B cell (primary cell): ENCODE results near the gene RASGEF1B. TPM values are rescaled to one million over a fixed set of nuclear protein-coding genes. Genes with fewer than 3 reads are reported as not detected.
A peak's percentile ranks its signal among the peaks of the same experiment; 100 is the strongest.

Source experiments
- ATAC-seq: fragments of 200-7000 bp; cut with Tn5 transposase; one replicate; pipeline ENCODE4 v1.10.0; 2021; ENCODE audit warnings: low read depth, mild to moderate bottlenecking, moderate number of reproducible peaks, moderate library complexity
- CTCF ChIA-PET: fragments of 350-600 bp; sonication (Branson Sonifier 250); formaldehyde crosslinking; loops from one replicate; lab custom pipeline; 2021; ENCODE audit warnings: antibody characterized with exemption, inconsistent platforms; lab: Charles Lee
- POLR2A ChIA-PET: fragments of 350-600 bp; sonication (Branson Sonifier 250); formaldehyde crosslinking; loops from one replicate; lab custom pipeline; 2021; ENCODE audit warnings: antibody characterized with exemption; lab: Charles Lee
- DNase-seq: peaks from one replicate; pipeline ENCODE4 v3.0.0; 2013
- H2AFZ ChIP-seq: 2 replicates; pipeline ENCODE4 v1.6.1; 2012; ENCODE audit warnings: mild to moderate bottlenecking, low read depth, low read length; ENCODE audit not compliant: insufficient read depth, poor library complexity, severe bottlenecking
- H3K27ac ChIP-seq, 2 donors: 1 replicate in 1 of 2; 2 replicates in 1 of 2; pipeline ENCODE4 v1.5.1; 2012 to 2013; ENCODE audit warnings: low read length in 2 of 2, mild to moderate bottlenecking in 2 of 2, moderate library complexity in 1 of 2
- H3K27me3 ChIP-seq, 4 experiments: fragments of 200-600 bp in 1 of 4; sonication (generic) in 1 of 4; replicated peaks in 1 of 4; 1 replicate in 2 of 4; 2 replicates in 2 of 4; pipeline versions ENCODE4 v1.6.1 to v1.7.0; 2013 to 2016; ENCODE audit warnings: low read length in 3 of 4, mild to moderate bottlenecking in 2 of 4, mixed read lengths in 1 of 4, moderate library complexity in 1 of 4; ENCODE audit not compliant: insufficient read depth in 4 of 4, control insufficient read depth in 3 of 4; ENCODE audit errors: control extremely low read depth in 1 of 4
- H3K36me3 ChIP-seq, 2 experiments: replicated peaks in 1 of 2; 1 replicate in 1 of 2; 2 replicates in 1 of 2; pipeline versions ENCODE4 v1.6.1 to v1.7.1; 2013; ENCODE audit warnings: low read length in 1 of 2; ENCODE audit not compliant: insufficient read depth in 2 of 2, control insufficient read depth in 1 of 2; ENCODE audit errors: control extremely low read depth in 1 of 2, extremely low read depth in 1 of 2
- H3K4me1 ChIP-seq, 2 donors: fragments of 200-600 bp in 1 of 2; sonication (generic) in 1 of 2; 1 replicate in 1 of 2; 2 replicates in 1 of 2; pipeline versions ENCODE4 v1.5.1 to v1.6.1; 2013 to 2017; ENCODE audit warnings: low read length in 2 of 2; ENCODE audit not compliant: control insufficient read depth in 2 of 2, insufficient read depth in 2 of 2
- H3K4me2 ChIP-seq: replicated peaks from 2 replicates; pipeline ENCODE3; 2012; ENCODE audit warnings: mild to moderate bottlenecking, low read depth, low read length; ENCODE audit not compliant: poor library complexity, severe bottlenecking
- H3K4me3 ChIP-seq, 5 experiments: fragments of 200-600 bp in 1 of 5; sonication (generic) in 1 of 5; 1 replicate in 3 of 5; 2 replicates in 2 of 5; pipeline versions ENCODE4 v1.5.1 to v1.7.0; 2011 to 2016; ENCODE audit warnings: low read length in 4 of 5, mild to moderate bottlenecking in 4 of 5, low read depth in 2 of 5, control low read depth in 1 of 5, moderate library complexity in 1 of 5; ENCODE audit not compliant: insufficient read depth in 1 of 5; ENCODE audit errors: control extremely low read depth in 1 of 5, extremely low read depth in 1 of 5
- H3K79me2 ChIP-seq: fragments of 200-600 bp; sonication (generic); one replicate; pipeline ENCODE4 v1.6.0; 2016; ENCODE audit warnings: low read length; ENCODE audit not compliant: control insufficient read depth, insufficient read depth
- H3K9ac ChIP-seq: fragments of 200-600 bp; sonication (generic); 2 replicates; pipeline ENCODE4 v1.6.1; 2017; ENCODE audit warnings: mild to moderate bottlenecking, low read length, moderate library complexity
- H3K9me3 ChIP-seq, 3 donors: one replicate each; pipeline versions ENCODE4 v1.6.1 to v1.7.1; 2013; ENCODE audit warnings: low read length in 2 of 3; ENCODE audit not compliant: control insufficient read depth in 2 of 3, insufficient read depth in 1 of 3; ENCODE audit errors: control extremely low read depth in 1 of 3
- H4K20me1 ChIP-seq: 2 replicates; pipeline ENCODE4 v1.6.0; 2012; ENCODE audit warnings: mild to moderate bottlenecking, low read length; ENCODE audit not compliant: insufficient read depth, control insufficient read depth, poor library complexity, severe bottlenecking
- H3K27ac Mint-ChIP-seq: one replicate; pipeline ENCODE4 v1.8.0; 2021; ENCODE audit warnings: mixed read lengths
- H3K27me3 Mint-ChIP-seq: one replicate; pipeline ENCODE4 v1.8.0; 2021; ENCODE audit warnings: mixed read lengths
- H3K4me1 Mint-ChIP-seq: one replicate; pipeline ENCODE4 v1.8.0; 2021; ENCODE audit warnings: mixed read lengths
- H3K4me3 Mint-ChIP-seq: one replicate; pipeline ENCODE4 v1.8.0; 2021; ENCODE audit warnings: mixed read lengths
- H3K9me3 Mint-ChIP-seq: one replicate; pipeline ENCODE4 v1.8.0; 2022; ENCODE audit warnings: mixed read lengths; ENCODE audit not compliant: insufficient read depth
- EZH2 ChIP-seq: IDR thresholded peaks from 2 replicates; pipeline ENCODE4 v1.6.1; 2012; ENCODE audit warnings: borderline replicate concordance, low read depth, mild to moderate bottlenecking, moderate library complexity, low read length; ENCODE audit not compliant: insufficient read depth, poor library complexity, severe bottlenecking
- WGBS: methylation state at CpG from one replicate; pipeline ENCODE4 v1.1.5; 2013; ENCODE audit warnings: missing lambda C conversion rate; ENCODE audit not compliant: insufficient coverage; 5-methylcytosine and 5-hydroxymethylcytosine counted together
- intact Hi-C: fragments of 100-400 bp; cut with micrococcal nuclease; formaldehyde crosslinking; loops from one replicate; pipeline ENCODE4 v1.10.0; 2022
- polyA plus RNA-seq: library from polyadenylated mRNA; depleted of rRNA; stranded (reverse); fragments of >200 nt; gene quantifications from 2 replicates; pipeline ENCODE4 v1.2.3, GENCODE V29; 2012
- total RNA-seq, 2 donors: library from RNA; stranded (reverse); fragments of 120-200 nt in 1 of 2; gene quantifications; 1 replicate in 1 of 2; 2 replicates in 1 of 2; pipeline versions ENCODE4 v1.2.3 to v1.2.4, GENCODE V29; 2013 to 2022
- TF ChIP-seq, protein P1 (sequence below): fragments of 200-600 bp; IDR thresholded peaks from one replicate; pipeline ENCODE4 v1.8.0; 2022; ENCODE audit warnings: antibody characterized with exemption, mild to moderate bottlenecking

RASGEF1B gene
- total and polyA plus RNA-seq, 2 donors (not counting 1 experiment from before 2014, with no cell fraction given), result 20.4 to 130 TPM

- ChIA-PET POLR2A (no interaction called here), CTCF (interaction anchor here (1.0 to 3.7 kb wide), 7 partner anchors 10 to 906 kb away, joined by 3 to 19 read pairs (median 4); no protein-coding TSS in a partner anchor)
- H4K20me1 ChIP-seq, result peaks cover 83% of the 10 kb centered on the region
- intact Hi-C loops, result no loop called here
- Mint-ChIP-seq H3K27me3 (no peaks in the 10 kb centered on the region), H3K4me1 (peaks cover 59% of the 10 kb centered on the region), H3K4me3 (peak overlapping the region; percentile 15), H3K9me3 (no peaks in the 10 kb centered on the region), H3K27ac (peak overlapping the region; percentile 28)
- H3K4me2 ChIP-seq, result no peak overlapping the region
- no peaks in the 10 kb centered on the region for H3K27me3 ChIP-seq
- no peaks in the 10 kb centered on the region for H3K9me3 ChIP-seq
- TF ChIP-seq, protein P1, sequence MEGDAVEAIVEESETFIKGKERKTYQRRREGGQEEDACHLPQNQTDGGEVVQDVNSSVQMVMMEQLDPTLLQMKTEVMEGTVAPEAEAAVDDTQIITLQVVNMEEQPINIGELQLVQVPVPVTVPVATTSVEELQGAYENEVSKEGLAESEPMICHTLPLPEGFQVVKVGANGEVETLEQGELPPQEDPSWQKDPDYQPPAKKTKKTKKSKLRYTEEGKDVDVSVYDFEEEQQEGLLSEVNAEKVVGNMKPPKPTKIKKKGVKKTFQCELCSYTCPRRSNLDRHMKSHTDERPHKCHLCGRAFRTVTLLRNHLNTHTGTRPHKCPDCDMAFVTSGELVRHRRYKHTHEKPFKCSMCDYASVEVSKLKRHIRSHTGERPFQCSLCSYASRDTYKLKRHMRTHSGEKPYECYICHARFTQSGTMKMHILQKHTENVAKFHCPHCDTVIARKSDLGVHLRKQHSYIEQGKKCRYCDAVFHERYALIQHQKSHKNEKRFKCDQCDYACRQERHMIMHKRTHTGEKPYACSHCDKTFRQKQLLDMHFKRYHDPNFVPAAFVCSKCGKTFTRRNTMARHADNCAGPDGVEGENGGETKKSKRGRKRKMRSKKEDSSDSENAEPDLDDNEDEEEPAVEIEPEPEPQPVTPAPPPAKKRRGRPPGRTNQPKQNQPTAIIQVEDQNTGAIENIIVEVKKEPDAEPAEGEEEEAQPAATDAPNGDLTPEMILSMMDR, result no peak
- TF ChIP-seq EZH2, result no peak
- H2AFZ ChIP-seq, result no peak overlapping the region
- WGBS, result 43% methylated on average over 2 of the region's 2 CpGs
- peaks cover 75% of the 10 kb centered on the region for H3K79me2 ChIP-seq
- DNase-seq, result no peak
- H3K9ac ChIP-seq, result no peak overlapping the region
- H3K27ac ChIP-seq, result no peak overlapping the region
- H3K4me1 ChIP-seq, result peaks cover 7 to 21% of the 10 kb centered on the region in 2 donors
- H3K4me3 ChIP-seq, result no peak overlapping the region
- ATAC-seq, result no peak
- H3K36me3 ChIP-seq, result peaks cover 32 to 85% of the 10 kb centered on the region in 2 experiments
These were observed 16.8 kb downstream of the RASGEF1B start for GRCh38 chr4:81454948-81455347.

DNA sequence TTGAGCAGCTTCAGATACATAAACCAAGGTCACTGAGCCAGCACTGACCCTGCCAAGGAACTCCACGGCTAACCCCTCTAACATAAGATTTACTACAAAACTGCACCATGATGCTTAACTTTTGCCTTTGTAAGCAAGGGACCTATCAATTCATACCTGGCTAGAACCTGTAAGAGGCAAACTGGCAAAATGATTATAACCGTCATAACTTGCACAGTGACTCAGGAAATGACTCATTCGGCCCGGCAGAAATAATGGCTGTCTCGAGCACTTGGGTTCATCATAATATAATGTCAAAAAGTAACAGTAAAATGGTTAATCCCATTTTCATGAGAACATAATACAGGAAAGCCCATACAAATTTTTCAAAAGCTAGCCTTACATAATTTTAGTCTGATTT lies 17.2 kb downstream of the RASGEF1B start:
- Histone ChIP-seq H3K4me3 (no peak overlapping the region), H3K36me3 (peaks cover 29 to 84% of the 10 kb centered on the region in 2 experiments), H3K9me3 (no peaks in the 10 kb centered on the region), H3K4me2 (no peak overlapping the region), H2AFZ (no peak overlapping the region), H3K4me1 (peaks cover 7 to 21% of the 10 kb centered on the region in 2 donors), H4K20me1 (peaks cover 78% of the 10 kb centered on the region), H3K27me3 (no peaks in the 10 kb centered on the region), H3K79me2 (peaks cover 70% of the 10 kb centered on the region), H3K9ac (no peak overlapping the region), H3K27ac (no peak overlapping the region)
- H3K9me3 Mint-ChIP-seq, result no peaks in the 10 kb centered on the region
- no peaks in the 10 kb centered on the region for H3K27me3 Mint-ChIP-seq
- peak overlapping the region; percentile 47 for H3K27ac Mint-ChIP-seq
- intact Hi-C loops, result no loop called here
- POLR2A ChIA-PET, result no interaction called here
- no peak for ATAC-seq
- 75% methylated on average over 1 of the region's 5 CpGs for WGBS
- peaks cover 55% of the 10 kb centered on the region for H3K4me1 Mint-ChIP-seq
- CTCF ChIA-PET, result interaction anchor here (1.0 to 3.7 kb wide), 10 partner anchors 11 to 906 kb away, joined by 3 to 19 read pairs (median 4); no protein-coding TSS in a partner anchor
- no peak for DNase-seq
- H3K4me3 Mint-ChIP-seq, result peak overlapping the region; percentile 40
- TF ChIP-seq EZH2, result no peak
- TF ChIP-seq, protein P1, result no peak
